Suprapubic skin (tissue), 4 donors: ENCODE data around the gene GRIP2. TPM values are rescaled to one million over a fixed set of nuclear protein-coding genes. Genes with fewer than 3 reads are reported as not detected.

Experiments
- DNase-seq, 2 donors: peaks; one replicate each; pipeline ENCODE4 v3.0.0-alpha.2; 2019; ENCODE audit warnings: low spot score in 2 of 2
- H3K27ac ChIP-seq: fragments of 200-600 bp; sonication (generic); one replicate; pipeline ENCODE4 v1.5.1; 2019
- H3K27me3 ChIP-seq: fragments of 200-600 bp; sonication (generic); one replicate; pipeline ENCODE4 v1.5.1; 2019
- H3K36me3 ChIP-seq: fragments of 200-600 bp; sonication (generic); one replicate; pipeline ENCODE4 v1.5.1; 2019
- H3K4me1 ChIP-seq: fragments of 200-600 bp; sonication (generic); one replicate; pipeline ENCODE4 v1.5.1; 2019
- H3K4me3 ChIP-seq: fragments of 200-600 bp; sonication (generic); one replicate; pipeline ENCODE4 v1.5.1; 2019; ENCODE audit warnings: mild to moderate bottlenecking
- H3K9me3 ChIP-seq: fragments of 200-600 bp; sonication (generic); one replicate; pipeline ENCODE4 v1.5.1; 2019
- EP300 ChIP-seq: sonication (generic); formaldehyde crosslinking; IDR thresholded peaks from one replicate; pipeline ENCODE4 v1.6.1; 2017; ENCODE audit warnings: antibody characterized with exemption
- POLR2A ChIP-seq, 2 donors: fragments of 450-650 bp; IDR thresholded peaks; one replicate each; pipeline ENCODE4 v1.6.1; 2017; ENCODE audit warnings: antibody characterized with exemption in 2 of 2, mild to moderate bottlenecking in 2 of 2, moderate library complexity in 2 of 2
- POLR2AphosphoS5 ChIP-seq, 3 donors: sonication (generic); formaldehyde crosslinking; IDR thresholded peaks; one replicate each; pipeline ENCODE4 v1.6.1; 2017; ENCODE audit warnings: antibody characterized with exemption in 3 of 3
- WGBS: methylation state at CpG from one replicate; pipeline ENCODE4 v1.1.5; 2018; 5-methylcytosine and 5-hydroxymethylcytosine counted together
- total RNA-seq, 4 donors: library from RNA; depleted of rRNA; stranded (reverse); fragments of >200 nt; gene quantifications; one replicate each; pipeline ENCODE4 v1.1.0, GENCODE V29; 2016
- TF ChIP-seq, protein P1 (sequence below), 2 donors: fragments of 200-600 bp in 1 of 2; fragments of 450-650 bp in 1 of 2; sonication (generic) in 1 of 2; IDR thresholded peaks; one replicate each; pipeline ENCODE4 v1.5.1; 2016 to 2019; ENCODE audit warnings: antibody characterized with exemption in 2 of 2, mild to moderate bottlenecking in 1 of 2, moderate library complexity in 1 of 2

Gene GRIP2
- total RNA-seq, 4 donors from 2014 or later, result 0.65 to 5.8 (median 3.0) TPM

DNA sequence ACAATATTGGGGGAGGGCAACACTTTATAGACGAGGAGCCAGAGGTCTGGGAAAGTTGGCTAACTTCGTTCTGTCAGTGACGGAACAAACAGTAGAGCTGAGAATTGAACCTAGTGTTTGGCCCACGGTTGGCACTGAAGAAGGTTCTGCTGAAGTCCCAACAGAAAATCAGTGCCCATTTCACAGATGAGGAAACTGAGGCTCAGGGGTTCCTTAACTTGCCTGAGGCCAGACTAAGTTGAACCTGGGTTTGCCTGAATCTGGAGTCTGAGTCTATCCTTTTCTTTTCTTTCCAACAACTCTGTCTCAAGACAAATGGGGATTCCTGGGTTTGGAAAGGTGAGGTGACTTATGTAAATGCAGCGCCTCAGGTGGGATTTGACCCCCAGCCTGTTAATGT lies 82.7 kb downstream of the GRIP2 start:
- Histone ChIP-seq H3K36me3 (peaks cover 7% of the 10 kb centered on the region), H3K4me1 (peaks cover 34% of the 10 kb centered on the region), H3K27me3 (no peaks in the 10 kb centered on the region), H3K9me3 (no peaks in the 10 kb centered on the region), H3K27ac (no peak overlapping the region), H3K4me3 (no peak overlapping the region)
- TF ChIP-seq, protein P1, sequence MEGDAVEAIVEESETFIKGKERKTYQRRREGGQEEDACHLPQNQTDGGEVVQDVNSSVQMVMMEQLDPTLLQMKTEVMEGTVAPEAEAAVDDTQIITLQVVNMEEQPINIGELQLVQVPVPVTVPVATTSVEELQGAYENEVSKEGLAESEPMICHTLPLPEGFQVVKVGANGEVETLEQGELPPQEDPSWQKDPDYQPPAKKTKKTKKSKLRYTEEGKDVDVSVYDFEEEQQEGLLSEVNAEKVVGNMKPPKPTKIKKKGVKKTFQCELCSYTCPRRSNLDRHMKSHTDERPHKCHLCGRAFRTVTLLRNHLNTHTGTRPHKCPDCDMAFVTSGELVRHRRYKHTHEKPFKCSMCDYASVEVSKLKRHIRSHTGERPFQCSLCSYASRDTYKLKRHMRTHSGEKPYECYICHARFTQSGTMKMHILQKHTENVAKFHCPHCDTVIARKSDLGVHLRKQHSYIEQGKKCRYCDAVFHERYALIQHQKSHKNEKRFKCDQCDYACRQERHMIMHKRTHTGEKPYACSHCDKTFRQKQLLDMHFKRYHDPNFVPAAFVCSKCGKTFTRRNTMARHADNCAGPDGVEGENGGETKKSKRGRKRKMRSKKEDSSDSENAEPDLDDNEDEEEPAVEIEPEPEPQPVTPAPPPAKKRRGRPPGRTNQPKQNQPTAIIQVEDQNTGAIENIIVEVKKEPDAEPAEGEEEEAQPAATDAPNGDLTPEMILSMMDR (IDR thresholded peaks at IDR 0.05), result no peak
- no peak for TF ChIP-seq POLR2A (IDR thresholded peaks at IDR 0.05)
- no peak for TF ChIP-seq POLR2AphosphoS5 (IDR thresholded peaks at IDR 0.05)
- no peak for TF ChIP-seq EP300
- 76% methylated on average over 5 of the region's 5 CpGs for WGBS
- DNase-seq, result no peak

DNA sequence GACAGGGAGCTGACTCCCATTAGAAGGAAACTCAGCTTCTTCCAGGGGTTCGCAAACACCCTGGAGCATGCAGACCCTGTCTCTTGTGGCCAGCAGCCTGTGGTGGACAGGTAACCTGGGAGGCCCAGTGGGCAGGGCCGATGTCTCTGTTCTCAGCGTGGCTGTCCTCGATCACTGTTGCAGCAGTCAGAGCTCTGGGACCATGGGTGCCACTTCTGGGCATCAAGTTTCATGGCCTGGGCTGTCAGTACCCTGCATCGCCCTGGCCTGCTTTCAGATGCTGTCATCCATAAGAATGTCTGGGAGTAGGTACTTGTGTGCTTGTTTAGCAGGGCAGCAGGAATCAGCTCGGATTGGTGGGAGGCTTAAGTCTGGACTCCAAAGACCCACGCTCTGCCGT lies 83.3 kb downstream of the GRIP2 start:
- H3K4me3 ChIP-seq, result no peak overlapping the region
- peaks cover 5% of the 10 kb centered on the region for H3K36me3 ChIP-seq
- TF ChIP-seq EP300 (no peak), POLR2A (IDR thresholded peaks at IDR 0.05) (no peak), POLR2AphosphoS5 (IDR thresholded peaks at IDR 0.05) (no peak)
- TF ChIP-seq, protein P1 (IDR thresholded peaks at IDR 0.05), result no peak
- no peak for DNase-seq
- peaks cover 41% of the 10 kb centered on the region for H3K4me1 ChIP-seq
- 89% methylated on average over 8 of the region's 8 CpGs for WGBS
- H3K27ac ChIP-seq, result no peak overlapping the region
- H3K9me3 ChIP-seq, result no peaks in the 10 kb centered on the region
- H3K27me3 ChIP-seq, result no peaks in the 10 kb centered on the region

DNA sequence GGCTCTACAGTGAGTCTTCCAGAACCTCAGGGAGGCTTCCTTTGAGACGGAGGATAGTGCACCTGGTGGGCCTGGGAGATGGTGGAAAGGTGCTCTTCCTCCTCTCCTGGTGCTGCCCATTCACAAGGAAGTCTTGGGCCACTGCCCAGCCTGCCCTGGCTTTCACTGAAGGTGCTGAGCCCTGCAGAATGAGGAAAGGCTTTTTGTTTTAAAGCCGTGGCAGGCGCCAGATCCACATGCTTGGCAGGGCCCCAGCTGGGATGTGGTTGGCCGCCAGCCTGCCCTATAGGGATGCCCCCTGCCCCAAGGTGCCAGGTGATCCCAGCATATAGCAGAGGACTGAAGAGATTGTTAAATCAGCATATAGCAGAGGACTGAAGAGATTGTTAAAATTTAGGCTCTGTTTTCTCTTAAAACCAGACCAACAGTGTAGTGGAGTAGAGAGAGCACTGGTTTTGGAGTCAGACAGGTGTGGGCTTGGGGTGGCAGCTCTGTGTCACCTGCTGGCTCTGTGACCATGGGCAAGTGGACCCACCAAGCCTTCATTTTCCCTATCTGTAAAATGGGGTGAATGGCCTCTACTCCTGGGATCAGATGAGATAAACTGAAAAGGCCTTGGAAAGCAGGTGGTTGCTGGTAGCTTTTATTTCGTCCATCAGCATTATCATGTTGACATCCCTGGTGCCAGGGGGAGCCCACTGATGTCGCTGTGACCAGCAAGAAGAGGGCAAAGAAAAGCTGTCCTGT lies 84.4 kb downstream of the GRIP2 start:
- peaks cover 37% of the 10 kb centered on the region for H3K4me1 ChIP-seq
- H3K9me3 ChIP-seq, result no peaks in the 10 kb centered on the region
- TF ChIP-seq, protein P1 (IDR thresholded peaks at IDR 0.05), result no peak
- no peak for TF ChIP-seq EP300
- TF ChIP-seq POLR2AphosphoS5 (IDR thresholded peaks at IDR 0.05), result no peak
- no peak for TF ChIP-seq POLR2A (IDR thresholded peaks at IDR 0.05)
- H3K36me3 ChIP-seq, result peaks cover 5% of the 10 kb centered on the region
- 74% methylated on average over 3 of the region's 6 CpGs for WGBS
- H3K4me3 ChIP-seq, result no peak overlapping the region
- H3K27ac ChIP-seq, result no peak overlapping the region
- no peaks in the 10 kb centered on the region for H3K27me3 ChIP-seq
- no peak for DNase-seq

DNA sequence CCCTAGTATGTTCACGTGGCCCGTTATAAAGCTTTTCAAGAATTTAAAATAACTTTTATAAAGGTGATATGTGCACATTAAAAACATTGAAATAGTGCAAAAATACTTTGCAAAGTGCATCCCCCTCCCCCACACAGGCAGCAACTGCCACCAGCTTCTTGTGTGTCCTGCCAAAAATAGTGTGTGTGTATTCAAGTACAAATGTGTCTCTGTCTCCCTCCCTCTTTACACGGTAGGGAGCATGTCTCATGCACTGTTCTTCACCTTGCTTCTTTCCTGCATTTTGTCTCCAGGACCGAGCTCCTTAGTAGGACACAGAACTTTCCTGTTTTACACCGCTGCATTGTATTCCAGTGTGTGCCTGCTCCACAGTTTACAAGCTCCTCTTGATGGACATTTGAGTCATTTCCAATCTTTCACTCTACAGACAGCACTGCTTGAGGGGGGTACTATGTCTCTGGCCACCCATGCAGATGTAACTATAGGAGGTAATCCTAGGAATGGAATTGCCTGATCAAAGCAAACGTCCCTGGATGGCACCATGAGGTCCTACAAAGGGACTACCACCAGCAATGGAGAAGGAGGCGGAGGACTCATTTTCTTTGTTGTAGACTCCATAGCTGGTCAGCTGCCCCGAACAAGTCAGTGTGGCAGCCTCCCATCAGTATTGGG lies 85.4 kb downstream of the GRIP2 start:
- 69% methylated on average over 8 of the region's 8 CpGs for WGBS
- Histone ChIP-seq H3K27ac (no peak overlapping the region), H3K36me3 (peaks cover 5% of the 10 kb centered on the region), H3K27me3 (no peaks in the 10 kb centered on the region), H3K4me3 (no peak overlapping the region), H3K4me1 (peaks cover 32% of the 10 kb centered on the region), H3K9me3 (no peaks in the 10 kb centered on the region)
- DNase-seq, result no peak
- TF ChIP-seq EP300 (no peak), POLR2A (IDR thresholded peaks at IDR 0.05) (no peak), POLR2AphosphoS5 (IDR thresholded peaks at IDR 0.05) (no peak)
- TF ChIP-seq, protein P1 (IDR thresholded peaks at IDR 0.05), result no peak

DNA sequence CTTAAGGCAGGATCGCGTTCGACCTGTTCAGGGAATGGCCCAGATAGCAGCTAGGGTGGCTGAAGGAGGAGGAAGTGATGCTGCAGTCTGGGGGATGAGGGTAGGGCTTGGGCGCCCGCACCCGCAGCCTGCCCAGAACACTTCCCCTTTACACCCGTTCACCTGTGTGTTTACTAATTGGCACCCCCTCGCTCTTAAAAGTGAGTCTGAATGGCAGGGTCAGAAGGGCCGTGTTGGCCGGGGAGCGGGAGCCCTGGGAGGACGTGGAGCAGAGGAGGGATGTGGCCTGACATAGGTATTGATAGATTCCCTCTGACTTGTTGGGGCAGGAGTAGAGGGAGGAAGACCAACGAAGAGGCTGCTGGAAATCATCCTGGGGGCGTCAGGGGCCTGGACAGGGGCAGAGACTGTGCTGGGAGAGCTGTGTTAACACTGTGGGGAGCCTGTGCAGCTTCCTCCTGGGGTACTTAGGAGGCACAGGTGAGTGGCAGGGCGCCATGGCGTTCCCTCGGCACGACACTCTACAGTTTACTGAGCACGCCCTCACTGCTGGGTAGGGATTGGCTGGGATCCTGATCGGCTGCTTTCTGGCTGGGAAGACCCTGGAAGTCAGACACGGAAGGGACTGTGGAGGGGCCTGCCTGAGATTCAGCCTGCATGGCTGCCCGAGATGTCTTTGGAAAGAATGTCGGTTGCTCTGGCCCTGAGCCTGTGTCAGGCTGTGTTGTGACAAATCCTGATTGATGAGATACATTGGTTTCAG lies 86.1 kb downstream of the GRIP2 start:
- WGBS, result 40% methylated on average over 23 of the region's 23 CpGs
- H3K9me3 ChIP-seq, result no peaks in the 10 kb centered on the region
- peaks cover 10% of the 10 kb centered on the region for H3K36me3 ChIP-seq
- no peak for DNase-seq
- H3K27ac ChIP-seq, result peak overlapping the region; percentile 4
- no peak overlapping the region for H3K4me3 ChIP-seq
- H3K27me3 ChIP-seq, result no peaks in the 10 kb centered on the region
- TF ChIP-seq POLR2A (IDR thresholded peaks at IDR 0.05) (no peak), EP300 (no peak), POLR2AphosphoS5 (IDR thresholded peaks at IDR 0.05) (no peak)
- TF ChIP-seq, protein P1 (IDR thresholded peaks at IDR 0.05), result no peak
- H3K4me1 ChIP-seq, result peaks cover 32% of the 10 kb centered on the region
